ENCODE data around the gene CLRN1. TPM values are rescaled to one million over a fixed set of nuclear protein-coding genes. Genes with fewer than 3 reads are reported as not detected.

The CLRN1 gene
- total and polyA plus RNA-seq, 10 donors: not detected

DNA sequence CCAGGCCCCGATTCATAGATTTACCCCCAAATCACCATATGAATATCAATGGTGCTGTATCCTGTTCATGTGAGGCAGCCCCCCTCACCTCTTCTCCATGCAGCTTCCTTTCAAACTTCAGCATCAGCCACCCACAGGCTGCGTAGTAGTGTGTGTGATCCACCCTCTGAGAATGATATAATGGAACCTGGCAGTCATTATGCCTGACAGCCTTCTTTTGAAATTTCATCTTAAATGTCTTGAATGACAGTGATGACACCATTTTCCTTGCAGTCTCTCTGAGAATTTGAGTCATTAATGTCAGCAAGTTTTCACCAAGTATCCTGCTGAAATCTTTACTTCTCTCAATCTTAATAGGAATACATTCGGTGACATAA lies 3.5 kb upstream of the CLRN1 start:
- TF ChIP-seq POLR2A (IDR thresholded peaks at IDR 0.05) (no peak), CTCF (IDR thresholded peaks at IDR 0.05 in 8 of 11, conservative IDR thresholded peaks at IDR 0.05 in 3 of 11) (no peak)
- Histone ChIP-seq H3K27me3 (replicated peaks in 1 of 7) (peaks cover 0 to 5% (median 0%) of the 10 kb centered on the region in 7 donors), H3K4me3 (no peak overlapping the region), H3K36me3 (no peaks in the 10 kb centered on the region), H3K9me3 (no peaks in the 10 kb centered on the region), H3K27ac (no peak overlapping the region), H3K4me1 (no peaks in the 10 kb centered on the region)
- 66 to 83% (median 76%) methylated on average over 3 of the region's 3 CpGs for WGBS, 5 donors
- no peak for DNase-seq
- intact Hi-C loops (cut with DNase I; ENCODE audit: low total_unique reads): no loop called here

GRCh38 chr3:150975086-150975991 lies 2.8 kb upstream of the CLRN1 start:
- 73 to 79% (median 77%) methylated on average over 7 of the region's 7 CpGs for WGBS, 5 donors
- H3K4me3 ChIP-seq: no peak overlapping the region
- intact Hi-C loops (cut with DNase I; ENCODE audit: low total_unique reads): no loop called here
- DNase-seq: no peak
- TF ChIP-seq POLR2AphosphoS5 (IDR thresholded peaks at IDR 0.05): no peak
- no peak for TF ChIP-seq CTCF (IDR thresholded peaks at IDR 0.05 in 8 of 11, conservative IDR thresholded peaks at IDR 0.05 in 3 of 11)
- no peak for TF ChIP-seq POLR2A (IDR thresholded peaks at IDR 0.05)
- no peaks in the 10 kb centered on the region for H3K36me3 ChIP-seq
- H3K9me3 ChIP-seq: no peaks in the 10 kb centered on the region
- H3K27me3 ChIP-seq (replicated peaks in 1 of 7): peaks cover 0 to 5% (median 0%) of the 10 kb centered on the region in 7 donors
- no peak overlapping the region for H3K27ac ChIP-seq
- no peaks in the 10 kb centered on the region for H3K4me1 ChIP-seq

GRCh38 chr3:150970665-150971324 lies 1.7 kb downstream of the CLRN1 start:
- Histone ChIP-seq H3K27ac (no peak overlapping the region), H3K4me3 (no peak overlapping the region), H3K36me3 (no peaks in the 10 kb centered on the region), H3K4me1 (no peaks in the 10 kb centered on the region), H3K27me3 (replicated peaks in 1 of 7) (peaks cover 0 to 10% (median 0%) of the 10 kb centered on the region in 7 donors), H3K9me3 (no peaks in the 10 kb centered on the region)
- no peak for DNase-seq
- intact Hi-C loops (cut with DNase I; ENCODE audit: low total_unique reads): no loop called here
- TF ChIP-seq POLR2AphosphoS5 (IDR thresholded peaks at IDR 0.05): no peak
- no peak for TF ChIP-seq POLR2A (IDR thresholded peaks at IDR 0.05)
- no peak for TF ChIP-seq CTCF (IDR thresholded peaks at IDR 0.05 in 8 of 11, conservative IDR thresholded peaks at IDR 0.05 in 3 of 11)
- 67 to 81% (median 80%) methylated on average over 6 of the region's 6 CpGs for WGBS, 5 donors
